Measurements from ENCODE around the gene STARD5. TPM values are rescaled to one million over a fixed set of nuclear protein-coding genes. Genes with fewer than 3 reads are reported as not detected.

The STARD5 gene
- total RNA-seq, 4 donors from 2014 or later: 0.36 to 1.7 (median 0.63) TPM

- no peaks in the 10 kb centered on the region for H3K27me3 ChIP-seq
- in situ Hi-C loops (cut with MboI; ENCODE audit: low sequenced_read_pairs in 4 of 4) (no loop called here), intact Hi-C loops (cut with DNase I; ENCODE audit: low total_unique reads) (no loop called here)
- H3K9me3 ChIP-seq: no peaks in the 10 kb centered on the region
- H3K36me3 ChIP-seq: no peaks in the 10 kb centered on the region
- peaks cover 0 to 5% of the 10 kb centered on the region in 2 donors for H3K4me1 ChIP-seq
- TF ChIP-seq POLR2A (IDR thresholded peaks at IDR 0.05) (no peak), CTCF (IDR thresholded peaks at IDR 0.05 in 4 of 5, conservative IDR thresholded peaks at IDR 0.05 in 1 of 5) (no peak)
- no peak overlapping the region for H3K4me3 ChIP-seq
- DNase-seq (no peak), ATAC-seq (no peak)
- no peak overlapping the region for H3K27ac ChIP-seq
Measured at GRCh38 chr15:81280696-81281455, 43.1 kb downstream of the STARD5 start.

DNA sequence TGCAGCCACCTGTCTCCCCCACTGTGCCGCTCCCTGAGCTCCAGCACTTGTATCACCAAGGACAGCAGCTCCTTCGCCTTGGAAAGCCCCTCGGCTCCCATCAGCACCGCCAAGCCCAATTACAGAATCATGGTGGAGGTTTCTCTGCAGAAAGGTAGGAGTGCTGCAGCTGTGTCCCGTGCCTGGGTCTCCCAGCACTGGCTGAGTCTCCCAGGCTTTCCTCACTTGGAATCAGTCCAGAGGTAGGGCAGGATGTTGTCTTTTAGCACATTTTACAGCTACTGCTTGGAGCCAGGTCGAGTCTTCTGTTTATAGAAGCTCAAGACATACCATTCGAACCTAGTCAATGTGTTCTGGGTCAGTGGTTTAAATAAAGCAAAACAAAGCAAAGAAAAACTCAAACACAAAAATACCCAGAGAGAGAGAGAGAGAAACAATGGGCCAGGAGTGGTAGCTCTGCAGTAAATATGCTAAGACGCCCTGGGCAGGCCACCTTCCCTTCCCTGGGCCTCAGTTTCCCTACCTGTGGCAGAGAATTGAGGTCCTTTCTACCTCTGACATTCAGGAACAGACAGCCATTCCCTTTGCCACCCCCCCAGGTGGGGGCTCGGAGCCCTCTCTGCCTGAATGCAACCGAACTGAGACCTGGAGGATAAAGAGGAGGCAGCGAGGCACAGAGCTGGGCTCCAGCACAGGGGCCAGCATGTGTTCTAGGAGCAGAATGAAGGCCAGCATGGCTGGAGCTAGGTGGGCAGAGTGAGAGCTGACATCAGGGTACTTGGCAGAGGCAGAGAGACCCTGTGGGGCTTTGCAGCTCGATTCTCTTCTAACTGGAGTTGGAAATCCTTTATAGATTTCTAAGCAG is 44.1 kb downstream of the STARD5 start:
- no peak overlapping the region for H3K27ac ChIP-seq
- no peaks in the 10 kb centered on the region for H3K9me3 ChIP-seq
- ATAC-seq (no peak), DNase-seq (no peak)
- H3K4me3 ChIP-seq: no peak overlapping the region
- in situ Hi-C loops (cut with MboI; ENCODE audit: low sequenced_read_pairs in 4 of 4) (loop anchor here in 3 of 4 donors (5.0 to 10.0 kb wide), 3 partner anchors 55 to 122 kb away; no protein-coding TSS in a partner anchor), intact Hi-C loops (cut with DNase I; ENCODE audit: low total_unique reads) (loop anchor here (5.0 kb wide), 1 partner anchor 57 kb away; no protein-coding TSS in a partner anchor)
- H3K4me1 ChIP-seq: peaks cover 0 to 5% of the 10 kb centered on the region in 2 donors
- TF ChIP-seq POLR2A (IDR thresholded peaks at IDR 0.05): no peak
- no peak for TF ChIP-seq CTCF (IDR thresholded peaks at IDR 0.05 in 4 of 5, conservative IDR thresholded peaks at IDR 0.05 in 1 of 5)
- no peaks in the 10 kb centered on the region for H3K36me3 ChIP-seq
- H3K27me3 ChIP-seq: no peaks in the 10 kb centered on the region

DNA sequence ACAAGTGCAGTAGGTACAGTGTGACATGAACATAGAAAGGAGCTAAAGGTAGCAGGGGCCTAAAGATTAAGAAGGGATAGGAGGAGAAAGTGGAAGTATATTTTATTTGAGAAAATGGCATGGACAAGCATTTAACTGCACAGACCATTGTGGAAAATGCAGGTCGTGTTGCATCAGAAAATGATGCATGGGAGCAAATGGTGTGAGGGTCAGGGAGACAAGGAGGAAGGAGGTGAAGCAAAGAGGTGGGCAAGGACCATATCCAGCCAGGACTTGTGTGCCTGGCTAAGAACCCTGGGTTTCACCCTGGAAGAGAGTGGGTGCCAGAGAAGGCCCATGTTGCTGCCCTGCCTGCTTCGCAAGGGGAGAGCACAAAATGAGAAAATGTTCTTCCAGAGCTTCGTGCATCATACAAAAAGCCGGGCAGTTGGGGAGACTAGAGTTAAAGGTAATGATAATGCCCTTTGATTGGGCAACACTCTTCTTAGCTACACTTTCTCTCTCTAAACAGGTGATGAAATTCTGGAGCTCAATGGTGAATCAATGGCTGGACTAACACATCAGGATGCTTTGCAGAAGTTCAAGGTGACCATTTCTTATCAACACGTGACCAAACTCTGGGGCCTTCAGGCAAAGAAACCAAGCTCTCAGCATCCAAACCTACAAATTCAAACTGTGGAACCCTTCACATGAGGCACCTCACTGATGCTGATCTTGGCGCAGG is 45.5 kb downstream of the STARD5 start:
- H3K27ac ChIP-seq: no peak overlapping the region
- H3K27me3 ChIP-seq: no peaks in the 10 kb centered on the region
- TF ChIP-seq CTCF (IDR thresholded peaks at IDR 0.05 in 4 of 5, conservative IDR thresholded peaks at IDR 0.05 in 1 of 5) (no peak), POLR2A (IDR thresholded peaks at IDR 0.05) (no peak)
- no peaks in the 10 kb centered on the region for H3K9me3 ChIP-seq
- intact Hi-C loops (cut with DNase I; ENCODE audit: low total_unique reads) (loop anchor here (5.0 kb wide), 1 partner anchor 59 kb away; no protein-coding TSS in a partner anchor), in situ Hi-C loops (cut with MboI; ENCODE audit: low sequenced_read_pairs in 4 of 4) (loop anchor here in 3 of 4 donors (5.0 to 10.0 kb wide), 3 partner anchors 56 to 124 kb away; no protein-coding TSS in a partner anchor)
- ATAC-seq (no peak), DNase-seq (no peak)
- no peaks in the 10 kb centered on the region for H3K36me3 ChIP-seq
- no peaks in the 10 kb centered on the region for H3K4me1 ChIP-seq
- no peak overlapping the region for H3K4me3 ChIP-seq

DNA sequence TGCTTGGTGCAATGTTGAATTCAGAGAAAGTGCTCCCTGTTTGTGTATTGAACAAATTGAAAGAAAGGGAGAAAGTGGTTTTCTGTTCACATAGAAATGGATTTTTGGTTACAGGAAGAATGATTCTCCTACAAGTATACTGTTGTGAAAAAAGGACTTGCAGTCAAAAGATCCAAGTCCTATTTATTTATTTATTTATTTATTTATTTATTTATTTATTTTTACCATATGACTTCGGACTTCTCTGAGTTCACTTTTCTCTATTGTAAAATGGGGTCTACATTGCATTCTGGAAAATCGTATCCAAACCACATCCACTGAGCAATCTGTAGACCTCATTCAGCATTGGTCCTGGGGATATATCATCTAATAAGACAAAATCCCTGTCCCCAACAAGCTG is 46.1 kb downstream of the STARD5 start:
- Histone ChIP-seq H3K4me3 (no peak overlapping the region), H3K4me1 (no peaks in the 10 kb centered on the region), H3K27ac (no peak overlapping the region), H3K27me3 (no peaks in the 10 kb centered on the region), H3K9me3 (no peaks in the 10 kb centered on the region), H3K36me3 (no peaks in the 10 kb centered on the region)
- in situ Hi-C loops (cut with MboI; ENCODE audit: low sequenced_read_pairs in 4 of 4) (loop anchor here in 3 of 4 donors (5.0 to 10.0 kb wide), 3 partner anchors 57 to 124 kb away; no protein-coding TSS in a partner anchor), intact Hi-C loops (cut with DNase I; ENCODE audit: low total_unique reads) (loop anchor here (5.0 kb wide), 1 partner anchor 59 kb away; no protein-coding TSS in a partner anchor)
- ATAC-seq (no peak), DNase-seq (no peak)
- TF ChIP-seq CTCF (IDR thresholded peaks at IDR 0.05 in 4 of 5, conservative IDR thresholded peaks at IDR 0.05 in 1 of 5) (no peak), POLR2A (IDR thresholded peaks at IDR 0.05) (no peak)

Data from gastrocnemius medialis (tissue), 4 donors.